ENCODE results near the gene SLAIN1. TPM values are rescaled to one million over a fixed set of nuclear protein-coding genes. Genes with fewer than 3 reads are reported as not detected.

Gene SLAIN1
- total and polyA plus RNA-seq, 2 of the 8 experiments (the other 6 are each of a cell fraction or from before 2014, with no cell fraction given), result 35.0 to 37.7 TPM

DNA sequence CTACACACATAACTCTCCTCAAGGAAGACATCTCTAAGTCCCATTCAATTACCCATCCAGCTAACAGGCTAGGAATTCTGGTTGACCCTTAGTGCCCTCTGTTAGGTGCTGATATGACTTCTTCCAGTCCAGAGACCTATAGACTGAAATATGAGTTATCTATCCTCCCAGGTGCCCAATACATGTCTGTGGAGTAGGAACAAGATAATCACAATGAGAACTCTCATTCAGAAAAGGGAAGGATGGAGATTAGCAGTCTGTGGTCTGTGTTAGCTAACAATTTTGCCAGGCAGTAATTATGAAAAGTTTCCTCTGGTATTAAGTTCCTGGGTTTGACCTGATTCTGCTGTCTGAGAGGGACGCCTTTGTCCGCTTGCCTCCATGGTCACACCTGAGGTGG, 44.2 kb upstream of the SLAIN1 start:
- no peak overlapping the region for H3K56ac ChIP-seq (replicated peaks; ENCODE audit: insufficient read length, low read depth, low read length)
- DNase-seq (ENCODE audit: low read depth in 1 of 2, low spot score in 2 of 2), result no peak
- H4K20me1 ChIP-seq (replicated peaks in 1 of 2; ENCODE audit: control insufficient read depth in 1 of 2, insufficient read depth in 2 of 2, low read length in 2 of 2), result no peaks in the 10 kb centered on the region
- ChIA-PET CTCF (ENCODE audit: partially characterized antibody) (interaction anchor here (1.3 to 1.8 kb wide), 2 partner anchors 30 to 60 kb away, joined by 3 to 6 read pairs; no protein-coding TSS in a partner anchor), POLR2A (ENCODE audit: partially characterized antibody) (no interaction called here)
- no peak overlapping the region for H2AFZ ChIP-seq (ENCODE audit: low read length)
- no peak overlapping the region for H3K18ac ChIP-seq (ENCODE audit: extremely low read depth, low read length)
- no peak overlapping the region for H3K9ac ChIP-seq (replicated peaks in 1 of 4; ENCODE audit: extremely low read depth in 1 of 4, low read depth in 3 of 4, low read length in 3 of 4)
- TF ChIP-seq BACH1 (IDR thresholded peaks at IDR 0.05; ENCODE audit: low read length), result no peak
- no peak for TF ChIP-seq KDM1A (IDR thresholded peaks at IDR 0.05; ENCODE audit: borderline replicate concordance, low read length)
- TF ChIP-seq, protein P1, sequence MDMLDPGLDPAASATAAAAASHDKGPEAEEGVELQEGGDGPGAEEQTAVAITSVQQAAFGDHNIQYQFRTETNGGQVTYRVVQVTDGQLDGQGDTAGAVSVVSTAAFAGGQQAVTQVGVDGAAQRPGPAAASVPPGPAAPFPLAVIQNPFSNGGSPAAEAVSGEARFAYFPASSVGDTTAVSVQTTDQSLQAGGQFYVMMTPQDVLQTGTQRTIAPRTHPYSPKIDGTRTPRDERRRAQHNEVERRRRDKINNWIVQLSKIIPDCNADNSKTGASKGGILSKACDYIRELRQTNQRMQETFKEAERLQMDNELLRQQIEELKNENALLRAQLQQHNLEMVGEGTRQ (IDR thresholded peaks at IDR 0.05; ENCODE audit: low read length), result no peak
- no peak for TF ChIP-seq NANOG (IDR thresholded peaks at IDR 0.05; ENCODE audit: insufficient read depth, low read depth, low read length, poor library complexity, severe bottlenecking)
- no peak for TF ChIP-seq FOSL1 (IDR thresholded peaks at IDR 0.05; ENCODE audit: insufficient read depth, low read depth, low read length)
- TF ChIP-seq, protein P2, sequence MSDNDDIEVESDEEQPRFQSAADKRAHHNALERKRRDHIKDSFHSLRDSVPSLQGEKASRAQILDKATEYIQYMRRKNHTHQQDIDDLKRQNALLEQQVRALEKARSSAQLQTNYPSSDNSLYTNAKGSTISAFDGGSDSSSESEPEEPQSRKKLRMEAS (IDR thresholded peaks at IDR 0.05), result no peak
- no peak for TF ChIP-seq TBP (IDR thresholded peaks at IDR 0.05; ENCODE audit: low read depth, low read length)
- no peak for TF ChIP-seq CTBP2 (IDR thresholded peaks at IDR 0.05; ENCODE audit: borderline replicate concordance, insufficient read depth, insufficient read length, low read length)
- no peak for TF ChIP-seq SIX5 (IDR thresholded peaks at IDR 0.05; ENCODE audit: low read depth, low read length)
- TF ChIP-seq JUN (IDR thresholded peaks at IDR 0.05; ENCODE audit: low read depth, low read length), result no peak
- TF ChIP-seq RXRA (IDR thresholded peaks at IDR 0.05; ENCODE audit: insufficient read depth, low read depth, low read length), result no peak
- no peaks in the 10 kb centered on the region for H3K36me3 ChIP-seq (ENCODE audit: control insufficient read depth in 2 of 4, insufficient read depth in 4 of 4, low read length in 3 of 4)
- no peak overlapping the region for H3K4ac ChIP-seq (replicated peaks; ENCODE audit: insufficient read length, low read depth, low read length)
- no peaks in the 10 kb centered on the region for H3K79me2 ChIP-seq (ENCODE audit: control insufficient read depth in 1 of 2, insufficient read depth in 2 of 2, low read length in 2 of 2)
- H2BK15ac ChIP-seq (ENCODE audit: low read length), result no peak overlapping the region
- no peak overlapping the region for H2BK120ac ChIP-seq (replicated peaks; ENCODE audit: low read depth, low read length)
- H3K23me2 ChIP-seq (ENCODE audit: low read depth, low read length), result no peaks in the 10 kb centered on the region
- FAIRE-seq, result no peak
- no peak overlapping the region for H4K5ac ChIP-seq (ENCODE audit: insufficient read length, low read depth, low read length)
- no peak overlapping the region for H3K4me3 ChIP-seq (ENCODE audit: extremely low read depth in 1 of 4, insufficient read depth in 2 of 4, low read depth in 3 of 4, low read length in 4 of 4)
- WGBS, 2 experiments (ENCODE audit: extremely low coverage in 1 of 2, insufficient coverage in 1 of 2, insufficient read length in 1 of 2, insufficient replicate concordance in 2 of 2, low coverage in 1 of 2, low lambda C conversion rate in 2 of 2, missing lambda C conversion rate in 1 of 2), result 91% methylated on average over 2 of the region's 2 CpGs; no CpG with 5 or more reads in 1 of the 2 experiments
- no peak overlapping the region for H2BK5ac ChIP-seq (ENCODE audit: low read depth, low read length)
- H3K27ac ChIP-seq (ENCODE audit: low read depth, low read length), result no peak overlapping the region
- H3K9me3 ChIP-seq (ENCODE audit: insufficient read depth in 2 of 2, low read depth in 1 of 2, low read length in 1 of 2), result no peaks in the 10 kb centered on the region
- no peak overlapping the region for H3K14ac ChIP-seq (ENCODE audit: insufficient read length)
- no peak overlapping the region for H2BK20ac ChIP-seq (ENCODE audit: low read length)
- H3K27me3 ChIP-seq (replicated peaks in 1 of 4; ENCODE audit: control insufficient read depth in 3 of 4, extremely low read depth in 1 of 4, insufficient read depth in 3 of 4, low read length in 3 of 4), result no peaks in the 10 kb centered on the region
- H3K79me1 ChIP-seq (ENCODE audit: low read depth, low read length), result no peaks in the 10 kb centered on the region
- H3K4me2 ChIP-seq (ENCODE audit: insufficient read depth in 1 of 2, low read depth in 2 of 2, low read length in 2 of 2), result no peak overlapping the region
- no peak overlapping the region for H3K23ac ChIP-seq (ENCODE audit: insufficient read length)
- H4K91ac ChIP-seq (replicated peaks; ENCODE audit: insufficient read length, low read length), result no peak overlapping the region
- no peak overlapping the region for H2BK12ac ChIP-seq (ENCODE audit: low read depth, low read length)
- no peaks in the 10 kb centered on the region for H3K4me1 ChIP-seq (replicated peaks in 1 of 4; ENCODE audit: control insufficient read depth in 3 of 4, insufficient read depth in 4 of 4, low read length in 3 of 4)
- H2AK5ac ChIP-seq (ENCODE audit: low read depth, low read length), result no peak overlapping the region
- no peak overlapping the region for H4K8ac ChIP-seq (ENCODE audit: extremely low read depth, insufficient read depth, low read length)

All from H1 (cell line).